Heart left ventricle (tissue), 13 donors: Measurements from ENCODE around the gene MAPK4.

Source experiments
- CTCF ChIP-seq, 12 donors: fragments of 200-600 bp; sonication (generic) in 4 of 12; IDR thresholded peaks; one replicate each; pipeline versions ENCODE4 v1.5.0 to v1.8.0; 2018 to 2022; ENCODE audit warnings: antibody characterized with exemption in 12 of 12, mild to moderate bottlenecking in 5 of 12
- POLR2A ChIP-seq, 2 donors: fragments of 450-650 bp; IDR thresholded peaks; one replicate each; pipeline ENCODE4 v1.6.1; 2017; ENCODE audit warnings: antibody characterized with exemption in 2 of 2, mild to moderate bottlenecking in 2 of 2, moderate library complexity in 2 of 2
- donor health status: ischemic (EF 13 %, LVEDD 7.1; RV severe dilation, severe dysfunction).
- donor health status: DM: no; HTN: yes; CAD: no.
- donor health status: DM: no; HTN: no; CAD: no.
- donor health status: ischemic (EF 25% LVEDD 6.9; RV normal size, moderate dysfunction).
- donor health status: ischemic (EF 25% LVEDD 5.7; RV mildly dilated, moderate dysfunction).
- donor health status: ischemic (EF 35%, LVEDD 5.7; RV mildly dilated, moderate dysfunction).
- donor health status: nonischemic (EF 11% LVEDD 7.7; RV severe dilation, severe dysfunction).
- donor health status: DM: yes; HTN: yes; CAD: no.
- donor health status: PGD.
- donor health status: ischemic (EF 29% LVEDD 5.4; RV normal size, mild dysfunction).
- donor health status: nonischemic (EF 23%, LVEDD 6.1; RV moderate dilation, normal function).

- no peak for TF ChIP-seq CTCF (IDR thresholded peaks at IDR 0.05)
- TF ChIP-seq POLR2A (IDR thresholded peaks at IDR 0.05): no peak
Measured at GRCh38 chr18:50644146-50644545, 84.3 kb downstream of the MAPK4 start.
